NCI-H748 (cell line): Measurements from ENCODE around the gene DCTD.

Experiments
- DNase-seq: peaks from one replicate; lab custom pipeline; 2025; ENCODE audit not compliant: unreplicated experiment; lab: John Stamatoyannopoulos, UW

The DCTD gene

GRCh38 chr4:182893474-182894080 lies 23.6 kb downstream of the DCTD start:
- DNase-seq, result no peak

- DNase-seq, result no peak
Measured at GRCh38 chr4:182893047-182893446, 24.1 kb downstream of the DCTD start.

DNA sequence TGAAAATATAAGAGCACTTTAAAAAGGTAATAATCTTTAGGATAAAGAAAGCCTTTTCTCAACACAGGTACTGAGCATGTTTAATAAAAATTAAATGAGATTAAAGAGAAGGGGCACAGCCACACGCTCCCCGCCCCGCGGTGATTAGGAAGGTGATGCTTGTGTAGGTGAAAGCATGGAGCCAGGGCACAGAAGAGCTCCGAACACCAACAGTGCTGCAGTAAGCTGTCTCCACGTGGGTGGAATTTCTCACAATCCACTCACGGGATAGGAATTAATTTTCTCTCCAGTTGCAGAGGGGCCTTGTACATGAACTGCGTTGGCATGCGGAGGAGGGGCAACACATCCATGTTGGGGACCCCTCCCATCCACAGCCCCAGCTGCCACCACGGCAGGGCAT lies 27.0 kb downstream of the DCTD start:
- DNase-seq, result no peak

DNA sequence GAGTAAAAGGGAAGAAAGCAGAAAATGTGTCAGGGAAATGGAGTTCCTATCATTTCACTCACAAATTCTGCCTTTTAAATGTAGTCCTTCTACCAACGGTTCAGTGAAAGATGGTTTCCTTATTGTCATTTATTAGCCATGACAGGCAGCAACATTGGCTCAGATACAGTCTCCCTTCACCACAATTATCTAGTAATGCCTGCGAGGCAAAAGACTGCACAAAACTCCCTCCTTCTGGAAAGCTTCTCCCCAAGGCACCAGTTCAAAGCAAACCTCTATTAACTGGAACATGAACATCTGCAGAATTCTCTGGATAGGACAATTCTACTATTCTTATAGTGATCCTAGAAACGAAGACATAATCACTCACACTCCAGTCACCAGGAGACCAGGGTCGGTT lies 28.3 kb downstream of the DCTD start:
- no peak for DNase-seq

DNA sequence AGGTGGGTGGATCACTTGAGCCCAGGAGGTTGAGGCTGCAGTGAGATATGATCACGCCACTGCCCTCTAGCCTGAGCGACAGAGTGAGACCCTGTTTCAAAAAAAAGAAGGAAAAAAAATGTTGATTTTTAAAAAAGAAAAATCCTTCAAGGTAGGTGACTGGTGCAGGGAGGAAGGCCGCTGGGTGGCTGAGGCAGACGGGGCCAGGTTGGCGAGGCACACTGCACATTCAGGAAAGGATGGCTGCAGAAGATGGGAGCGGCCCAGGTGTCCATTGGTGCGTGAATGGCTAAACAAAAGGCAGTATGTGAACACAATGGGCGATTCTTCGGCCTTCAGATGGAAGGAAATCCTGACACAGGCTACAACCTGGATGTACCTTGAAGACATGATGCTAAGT lies 30.4 kb downstream of the DCTD start:
- no peak for DNase-seq

- DNase-seq, result no peak
Measured at GRCh38 chr4:182886205-182886604, 31.0 kb downstream of the DCTD start.

- DNase-seq, result no peak
Measured at GRCh38 chr4:182885738-182886077, 31.5 kb downstream of the DCTD start.

GRCh38 chr4:182885022-182885737 lies 32.0 kb downstream of the DCTD start:
- DNase-seq, result no peak

GRCh38 chr4:182884040-182884439 lies 33.1 kb downstream of the DCTD start:
- DNase-seq, result no peak

DNA sequence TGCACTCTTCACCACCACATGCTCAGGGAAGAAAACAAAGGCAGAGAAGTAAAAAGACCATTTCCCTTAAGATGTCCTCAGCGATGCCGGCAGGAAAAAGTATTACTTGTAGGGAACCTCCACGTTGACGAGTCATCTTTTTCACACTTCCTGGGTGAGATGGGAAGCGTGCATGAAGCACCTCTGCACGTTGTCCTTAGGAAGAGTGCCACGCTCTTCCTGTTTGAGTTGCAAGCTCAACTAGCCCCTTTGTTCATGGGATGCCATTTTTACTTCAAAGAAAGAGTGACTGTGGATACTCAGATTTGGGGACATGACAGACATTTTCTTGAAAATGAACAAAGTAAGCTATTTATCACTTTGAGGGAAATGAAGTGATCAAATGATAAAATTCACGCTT lies 33.8 kb downstream of the DCTD start:
- DNase-seq, result no peak

- peak; percentile 88 for DNase-seq
Measured at GRCh38 chr4:182881914-182882313, 35.3 kb downstream of the DCTD start.

GRCh38 chr4:182880387-182881356 lies 36.5 kb downstream of the DCTD start:
- DNase-seq, result peak; percentile 18

DNA sequence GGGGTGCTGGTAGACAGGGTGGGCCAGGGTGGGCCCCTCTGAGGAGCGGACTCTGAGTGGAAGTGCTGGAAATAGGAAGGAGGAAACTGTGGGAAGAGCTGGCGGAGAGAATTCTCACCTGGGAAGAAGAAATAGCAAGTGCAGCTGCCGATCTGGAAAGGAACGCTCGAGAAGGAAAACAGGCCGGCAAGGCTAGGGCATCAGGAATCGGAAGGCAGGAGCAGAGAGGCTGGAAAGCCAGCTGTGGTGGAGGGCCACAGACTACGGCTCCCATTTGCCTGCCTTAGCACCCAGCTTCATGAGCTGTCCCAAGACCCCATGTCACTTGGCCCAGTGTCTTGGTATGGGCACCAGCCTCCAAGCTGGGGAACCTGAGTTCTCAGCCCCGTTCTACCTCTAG lies 37.3 kb downstream of the DCTD start:
- DNase-seq, result no peak

- DNase-seq, result no peak
Measured at GRCh38 chr4:182878633-182879495, 38.3 kb downstream of the DCTD start.

- no peak for DNase-seq
Measured at GRCh38 chr4:182877326-182877883, 39.8 kb downstream of the DCTD start.

DNA sequence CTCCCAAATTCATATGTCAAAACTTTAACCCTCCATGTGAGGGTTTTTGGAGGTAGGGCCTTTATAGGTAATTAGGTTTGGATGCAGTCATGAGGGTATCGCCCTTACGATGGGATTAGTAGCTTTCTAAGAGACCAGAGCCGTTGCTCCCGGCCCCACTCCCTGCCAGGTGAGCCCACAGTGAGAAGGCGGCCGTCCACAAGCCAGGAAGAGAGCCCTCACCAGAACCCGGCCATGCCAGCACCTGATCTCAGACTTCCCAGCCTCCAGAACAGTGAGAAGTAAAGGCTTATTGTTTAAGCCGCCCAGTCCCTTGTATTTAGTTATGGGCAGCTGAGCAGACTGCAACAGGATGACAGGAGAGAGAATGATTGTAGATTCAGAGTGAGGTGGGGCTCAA lies 40.8 kb downstream of the DCTD start:
- DNase-seq, result no peak

DNA sequence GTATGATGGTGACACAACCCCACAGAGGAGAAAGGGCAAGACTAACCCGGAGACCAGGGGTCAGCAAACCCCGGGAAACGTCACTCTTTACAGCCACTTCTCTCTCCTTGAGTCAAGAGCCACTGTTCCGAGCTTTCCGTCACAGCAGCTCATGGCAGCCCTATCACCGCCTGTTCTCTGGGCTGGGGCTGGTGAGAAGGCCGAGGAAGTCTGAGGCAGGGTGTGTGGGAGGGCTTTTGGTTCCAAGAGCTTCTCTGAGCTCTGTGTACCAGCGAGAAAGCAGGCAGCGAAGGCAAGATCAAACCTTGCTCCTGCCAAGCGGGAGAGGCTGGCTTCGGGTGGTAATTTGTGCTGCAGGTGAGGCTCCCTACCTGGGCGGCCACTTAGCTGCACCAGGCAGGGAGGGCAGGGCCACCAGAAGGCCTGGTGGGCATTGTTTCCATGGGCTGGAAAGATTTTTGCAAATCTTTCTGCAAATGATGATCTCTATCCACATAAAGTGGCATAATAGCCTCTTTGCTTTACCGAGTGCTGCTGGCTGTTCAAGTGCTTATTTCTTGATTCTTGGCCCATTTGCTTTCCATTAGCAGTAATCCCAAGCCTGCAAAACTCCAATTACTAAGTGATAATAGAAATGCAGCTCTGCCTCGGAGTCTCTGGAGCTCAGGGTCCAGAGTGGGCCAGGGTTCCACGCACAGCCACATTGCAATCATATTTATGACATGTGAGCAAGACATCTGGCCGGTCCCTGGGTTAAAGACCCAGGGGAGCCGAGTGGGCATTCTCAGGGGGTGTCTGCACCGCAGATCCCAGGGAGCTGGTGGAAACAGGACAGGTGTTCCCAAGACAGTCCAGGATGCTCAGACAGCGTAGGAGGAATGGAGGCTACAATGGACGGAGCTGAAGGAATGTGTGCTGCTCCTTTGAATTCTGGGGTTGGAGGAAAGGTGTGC lies 41.5 kb downstream of the DCTD start:
- no peak for DNase-seq

- DNase-seq, result no peak
Measured at GRCh38 chr4:182874797-182875345, 42.3 kb downstream of the DCTD start.

GRCh38 chr4:182874304-182874751 lies 42.9 kb downstream of the DCTD start:
- DNase-seq, result no peak
